H1 (cell line): Measurements from ENCODE around the gene MRGPRE. TPM values are rescaled to one million over a fixed set of nuclear protein-coding genes. Genes with fewer than 3 reads are reported as not detected.

Experiments
- BRCA1 ChIP-seq: IDR thresholded peaks from 2 replicates; pipeline ENCODE4 v1.6.1; 2012; ENCODE audit warnings: low read depth, low read length, improper control_type of control experiment
- EZH2 ChIP-seq: fragments of 200-600 bp; sonication (generic); IDR thresholded peaks from 2 replicates; pipeline ENCODE4 v1.7.1; 2012; ENCODE audit warnings: low read depth, mild to moderate bottlenecking, moderate library complexity, low read length, inconsistent platforms; ENCODE audit not compliant: severe bottlenecking
- RXRA ChIP-seq: IDR thresholded peaks from 2 replicates; pipeline ENCODE4 v1.6.1; 2011; ENCODE audit warnings: low read depth, mild to moderate bottlenecking, low read length, moderate library complexity; ENCODE audit not compliant: insufficient read depth
- polyA plus RNA-seq, 7 experiments: library from polyadenylated mRNA; depleted of rRNA in 3 of 7; stranded (reverse) in 5 of 7; unstranded in 2 of 7; fragments of >200 nt in 5 of 7; fragments of 200-250 nt in 2 of 7; gene quantifications; 1 replicate in 5 of 7; 2 replicates in 1 of 7; 4 replicates in 1 of 7; pipeline versions ENCODE4 v1.2.1 to v1.2.3, GENCODE V29; 2011 to 2013; ENCODE audit warnings: missing spikeins in 2 of 7, mixed read lengths in 2 of 7
- total RNA-seq: library from RNA; stranded (reverse); fragmentation: NEBNext Ultra II Directional; extraction: Animal tissue kit (Norgen Biotek cat#: 25700); gene quantifications from 2 replicates; pipeline ENCODE4 v1.2.1, GENCODE V29; 2021

MRGPRE gene
- total and polyA plus RNA-seq, 2 of the 8 experiments (the other 6 are each of a cell fraction or from before 2014, with no cell fraction given): not detected

DNA sequence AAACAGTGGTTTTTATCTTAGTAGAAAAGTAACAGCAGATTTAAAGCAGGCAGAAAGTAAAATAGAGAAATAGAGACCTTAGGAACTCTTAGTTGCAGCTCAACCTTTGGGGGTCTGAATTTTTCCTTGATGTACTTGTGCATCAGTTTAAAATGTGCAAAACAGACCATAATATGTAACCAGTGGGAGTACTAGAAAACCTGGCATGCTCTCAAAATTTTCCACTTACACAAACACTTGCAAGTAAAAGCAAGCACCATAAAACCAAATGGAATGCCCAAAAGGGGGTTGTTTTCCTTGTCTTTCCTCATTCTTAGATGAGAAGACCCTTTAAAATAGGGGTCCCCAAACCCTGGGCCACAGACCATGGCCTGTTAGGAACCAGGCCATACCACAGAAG is 12.9 kb upstream of the MRGPRE start (continued):
- TF ChIP-seq EZH2 (no peak), BRCA1 (no peak), RXRA (no peak)
- TF ChIP-seq, all 59 proteins: peak for 0
